Naive B cell (primary cell): Measurements from ENCODE around the gene KAT8. TPM values are rescaled to one million over a fixed set of nuclear protein-coding genes. Genes with fewer than 3 reads are reported as not detected.

Experiments
- ATAC-seq, 2 donors: fragments of 150-1000 bp; cut with Tn5 transposase; 2 replicates each; pipeline ENCODE4 v1.10.0; 2021; ENCODE audit warnings: low read depth in 2 of 2, mild to moderate bottlenecking in 2 of 2, moderate library complexity in 2 of 2
- DNase-seq: peaks from one replicate; pipeline ENCODE4 v3.0.0; 2022
- H3K27ac Mint-ChIP-seq, 6 donors: one replicate each; pipeline ENCODE4 v1.8.0; 2020 to 2022; ENCODE audit warnings: mild to moderate bottlenecking in 6 of 6, mixed read lengths in 6 of 6, moderate library complexity in 5 of 6, inconsistent platforms in 2 of 6
- H3K27me3 Mint-ChIP-seq, 3 donors: one replicate each; pipeline ENCODE4 v1.8.0; 2021 to 2022; ENCODE audit warnings: mixed read lengths in 3 of 3, mild to moderate bottlenecking in 1 of 3
- H3K36me3 Mint-ChIP-seq, 2 donors: one replicate each; pipeline ENCODE4 v1.8.0; 2020 to 2022; ENCODE audit warnings: mixed read lengths in 2 of 2, inconsistent platforms in 1 of 2, mild to moderate bottlenecking in 1 of 2
- H3K4me1 Mint-ChIP-seq, 3 donors: one replicate each; pipeline ENCODE4 v1.8.0; 2020 to 2022; ENCODE audit warnings: mixed read lengths in 3 of 3, inconsistent platforms in 1 of 3, mild to moderate bottlenecking in 1 of 3, moderate library complexity in 1 of 3
- H3K4me3 Mint-ChIP-seq, 8 donors: one replicate each; pipeline ENCODE4 v1.8.0; 2020 to 2022; ENCODE audit warnings: mild to moderate bottlenecking in 8 of 8, mixed read lengths in 8 of 8, moderate library complexity in 8 of 8, inconsistent platforms in 2 of 8
- H3K9me3 Mint-ChIP-seq, 7 donors: one replicate each; pipeline ENCODE4 v1.8.0; 2020 to 2022; ENCODE audit warnings: mixed read lengths in 7 of 7, mild to moderate bottlenecking in 5 of 7, inconsistent platforms in 2 of 7, moderate library complexity in 1 of 7
- polyA plus RNA-seq, 6 donors: library from polyadenylated mRNA; unstranded; fragments of 300-500 nt; fragmentation: Illumina TruSeq; gene quantifications; one replicate each; pipeline ENCODE4 v1.2.3, GENCODE V29; 2021; ENCODE audit warnings: low read depth in 6 of 6

The KAT8 gene
- 10 to 100 TPM; 39.0 to 68.1 (median 51.6) TPM for polyA plus RNA-seq

DNA sequence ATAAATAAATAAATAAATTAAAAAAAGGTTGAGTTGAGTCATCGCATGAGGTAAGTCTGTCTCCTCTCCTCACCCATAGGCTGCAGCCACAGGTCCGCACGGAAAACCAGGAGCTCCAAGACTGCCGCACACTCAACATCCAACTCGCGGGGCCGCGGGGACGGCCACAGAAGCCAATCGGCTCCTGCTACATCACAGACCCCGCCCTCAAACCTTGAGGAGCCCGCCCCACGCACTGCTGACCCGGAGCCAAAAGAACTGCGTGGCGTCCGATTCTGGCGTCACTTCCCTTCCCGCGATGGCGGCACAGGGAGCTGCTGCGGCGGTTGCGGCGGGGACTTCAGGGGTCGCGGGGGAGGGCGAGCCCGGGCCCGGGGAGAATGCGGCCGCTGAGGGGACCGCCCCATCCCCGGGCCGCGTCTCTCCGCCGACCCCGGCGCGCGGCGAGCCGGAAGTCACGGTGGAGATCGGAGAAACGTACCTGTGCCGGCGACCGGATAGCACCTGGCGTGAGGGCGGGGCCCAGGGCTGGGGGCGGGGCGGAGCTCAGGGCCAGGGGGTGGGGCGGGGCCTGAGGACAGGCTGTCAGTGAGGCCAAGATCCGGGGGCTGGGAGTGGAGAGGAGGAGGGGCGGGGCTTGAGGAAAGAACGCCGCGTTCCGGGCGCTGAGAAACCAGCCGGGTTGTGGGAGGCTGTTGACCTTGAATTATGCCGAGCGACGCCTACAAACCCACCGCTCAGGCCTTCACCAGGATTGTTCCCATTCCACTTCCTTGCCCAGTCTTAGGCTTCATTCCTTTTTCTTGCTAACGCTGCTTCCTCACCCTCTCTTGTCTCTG is at the start of gene KAT8:
TSS of gene KAT8 (plus strand) at position 281 of the 839 bp plus-strand sequence. CDS start at position 299, 18 bp downstream.
- peaks cover 10 to 36% (median 29%) of the 10 kb centered on the region in 3 donors for H3K4me1 Mint-ChIP-seq
- peak; percentile 91 to 93 for ATAC-seq

GRCh38 chr16:31071861-31072260 is 45.6 kb upstream of the KAT8 start:
- ATAC-seq = no peak
- DNase-seq = no peak
- H3K4me1 Mint-ChIP-seq = peaks cover 25 to 48% (median 43%) of the 10 kb centered on the region in 3 donors

More for the DNA sequence above, at the start of gene KAT8:
- H3K27me3 Mint-ChIP-seq = no peaks in the 10 kb centered on the region
- H3K27ac Mint-ChIP-seq = peak within 1 kb of the TSS; percentile 76 to 98 (median 96)
- H3K9me3 Mint-ChIP-seq = no peaks in the 10 kb centered on the region
- peak within 1 kb of the TSS; percentile 77 to 98 (median 94) for H3K4me3 Mint-ChIP-seq
- peaks cover 4 to 9% of the 10 kb centered on the region in 2 donors for H3K36me3 Mint-ChIP-seq
- DNase-seq = peak; percentile 96

GRCh38 chr16:31072540-31073141 is 44.8 kb upstream of the KAT8 start:
- DNase-seq = no peak
- Mint-ChIP-seq H3K9me3 (no peaks in the 10 kb centered on the region), H3K27me3 (no peaks in the 10 kb centered on the region)

More at GRCh38 chr16:31071861-31072260, 45.6 kb upstream of the KAT8 start:
- H3K36me3 Mint-ChIP-seq = no peaks in the 10 kb centered on the region
- no peaks in the 10 kb centered on the region for H3K27me3 Mint-ChIP-seq
- H3K4me3 Mint-ChIP-seq = peak overlapping the region; percentile 24 to 98 (median 93)
- no peaks in the 10 kb centered on the region for H3K9me3 Mint-ChIP-seq
- H3K27ac Mint-ChIP-seq = peak overlapping the region in 3 of 6 donors; percentile 53 to 98 (median 80)

GRCh38 chr16:31073142-31073969 is 44.1 kb upstream of the KAT8 start:
- Mint-ChIP-seq H3K4me1 (peaks cover 25 to 53% (median 50%) of the 10 kb centered on the region in 3 donors), H3K27ac (peak overlapping the region; percentile 96 to 99 (median 98)), H3K4me3 (peak overlapping the region; percentile 90 to 99 (median 97)), H3K27me3 (no peaks in the 10 kb centered on the region), H3K36me3 (peaks cover 0 to 8% of the 10 kb centered on the region in 2 donors), H3K9me3 (no peaks in the 10 kb centered on the region)
- DNase-seq = peak; percentile 78
- ATAC-seq = peak; percentile 51

More at GRCh38 chr16:31072540-31073141, 44.8 kb upstream of the KAT8 start:
- ATAC-seq = no peak
- H3K27ac Mint-ChIP-seq = peak overlapping the region; percentile 53 to 98 (median 94)
- H3K4me3 Mint-ChIP-seq = peak overlapping the region; percentile 90 to 98 (median 94)
- peaks cover 25 to 51% (median 43%) of the 10 kb centered on the region in 3 donors for H3K4me1 Mint-ChIP-seq
- peaks cover 0 to under 1% of the 10 kb centered on the region in 2 donors for H3K36me3 Mint-ChIP-seq

DNA sequence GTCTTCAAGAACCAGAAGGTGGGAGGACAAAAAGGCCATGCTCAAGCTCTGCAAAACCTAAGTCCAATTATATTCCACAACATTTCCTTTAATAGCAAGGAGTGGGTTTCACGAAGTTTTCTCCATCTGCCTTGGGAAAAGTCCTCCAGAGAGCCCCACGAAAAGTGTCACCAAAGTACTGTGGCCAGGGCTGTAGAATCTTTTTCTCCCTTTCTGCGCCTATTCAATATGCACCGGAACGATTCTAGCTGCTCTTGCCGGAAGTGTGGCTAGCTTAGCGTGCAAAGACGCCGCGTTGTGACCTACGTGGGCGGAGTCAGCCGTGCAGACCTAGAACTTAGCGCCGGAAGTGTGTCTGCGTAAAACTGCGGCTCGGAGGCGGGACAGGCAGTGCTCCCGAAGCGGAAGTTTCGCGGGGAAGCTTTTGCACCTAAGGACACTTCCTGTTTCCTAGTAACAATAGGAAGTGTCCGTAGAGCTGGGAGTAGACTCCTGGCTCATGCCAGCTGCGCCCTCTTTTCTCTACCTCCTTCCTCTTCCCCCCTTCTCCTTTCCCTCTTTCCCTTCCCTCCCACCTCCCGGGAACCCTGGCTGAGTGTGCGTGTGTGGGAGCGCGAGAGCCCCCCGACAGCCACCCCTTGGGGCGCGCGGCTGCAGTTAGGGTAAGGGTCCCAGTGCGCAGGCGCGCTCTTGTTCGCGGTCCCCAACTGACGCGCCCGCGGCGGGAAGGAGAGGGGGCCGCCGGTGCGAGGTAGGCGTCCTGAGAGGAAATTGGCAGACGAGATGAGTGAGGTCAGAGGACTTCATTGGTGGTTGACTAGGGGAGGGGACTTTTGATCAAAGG is 43.3 kb upstream of the KAT8 start, which contains the start of the genes ZNF646 and ZNF668:
TSS of gene ZNF646 (plus strand) at position 453 of the 844 bp plus-strand sequence. CDS start 1,903 bp downstream, outside the sequence.
TSS of gene ZNF668 (minus strand) at position 271 of the 844 bp plus-strand sequence. CDS start 9,781 bp downstream, outside the sequence.
- Mint-ChIP-seq H3K27ac (peak within 1 kb of the TSS; percentile 96 to 99 (median 98)), H3K4me1 (peaks cover 23 to 59% (median 48%) of the 10 kb centered on the region in 3 donors), H3K9me3 (no peaks in the 10 kb centered on the region), H3K36me3 (peaks cover 0 to 10% of the 10 kb centered on the region in 2 donors), H3K4me3 (peak within 1 kb of the TSS; percentile 90 to 99 (median 97)), H3K27me3 (no peaks in the 10 kb centered on the region)
- DNase-seq = peak; percentile 96
- peak; percentile 85 to 86 for ATAC-seq

DNA sequence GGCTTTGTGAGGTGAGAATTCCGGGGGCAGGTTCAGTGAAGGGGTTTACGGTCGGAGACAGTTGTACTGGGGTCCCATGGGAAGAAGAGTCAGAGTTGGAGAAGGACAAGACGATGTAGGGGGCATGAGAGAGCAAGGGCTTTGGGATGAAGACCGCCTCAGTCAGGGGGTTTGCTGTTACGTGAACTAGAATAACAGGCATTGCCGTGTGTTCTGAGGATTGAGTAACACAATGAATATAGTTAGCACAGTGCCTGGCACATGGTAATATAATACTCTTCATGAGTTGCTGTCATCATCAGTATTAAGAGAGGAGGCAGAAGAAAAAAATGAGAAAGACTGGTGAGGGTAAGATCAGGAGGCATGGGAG is 42.7 kb upstream of the KAT8 start:
- ATAC-seq = no peak
- H3K4me1 Mint-ChIP-seq = peaks cover 20 to 64% (median 45%) of the 10 kb centered on the region in 3 donors
- H3K4me3 Mint-ChIP-seq = peak overlapping the region; percentile 90 to 99 (median 96)
- H3K36me3 Mint-ChIP-seq = peaks cover 0 to 10% of the 10 kb centered on the region in 2 donors
- no peaks in the 10 kb centered on the region for H3K9me3 Mint-ChIP-seq
- no peak for DNase-seq
- peak overlapping the region; percentile 96 to 99 (median 98) for H3K27ac Mint-ChIP-seq
- H3K27me3 Mint-ChIP-seq = no peaks in the 10 kb centered on the region

GRCh38 chr16:31076319-31076718 is 41.1 kb upstream of the KAT8 start:
- Mint-ChIP-seq H3K9me3 (no peaks in the 10 kb centered on the region), H3K36me3 (peaks cover 0 to 10% of the 10 kb centered on the region in 2 donors), H3K4me1 (peaks cover 20 to 65% (median 49%) of the 10 kb centered on the region in 3 donors), H3K4me3 (peak overlapping the region in 5 of 8 donors; percentile 5 to 90 (median 40)), H3K27me3 (no peaks in the 10 kb centered on the region), H3K27ac (peak overlapping the region in 3 of 6 donors; percentile 47 to 78 (median 58))
- no peak for ATAC-seq
- DNase-seq = no peak

DNA sequence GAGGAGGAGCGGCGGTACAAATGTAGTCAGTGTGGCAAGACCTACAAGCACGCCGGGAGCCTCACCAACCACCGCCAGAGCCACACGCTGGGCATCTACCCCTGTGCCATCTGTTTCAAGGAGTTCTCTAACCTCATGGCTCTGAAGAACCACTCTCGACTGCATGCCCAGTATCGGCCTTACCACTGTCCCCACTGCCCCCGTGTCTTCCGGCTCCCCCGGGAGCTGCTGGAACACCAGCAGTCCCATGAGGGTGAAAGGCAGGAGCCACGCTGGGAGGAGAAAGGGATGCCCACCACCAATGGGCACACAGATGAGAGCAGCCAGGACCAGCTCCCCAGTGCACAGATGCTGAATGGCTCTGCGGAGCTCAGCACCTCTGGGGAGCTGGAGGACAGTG is 40.4 kb upstream of the KAT8 start:
- Mint-ChIP-seq H3K9me3 (no peaks in the 10 kb centered on the region), H3K4me3 (peak overlapping the region in 2 of 8 donors; percentile 3 to 27), H3K36me3 (peaks cover 0 to 10% of the 10 kb centered on the region in 2 donors), H3K4me1 (peaks cover 18 to 62% (median 48%) of the 10 kb centered on the region in 3 donors), H3K27me3 (no peaks in the 10 kb centered on the region), H3K27ac (peak overlapping the region in 1 of 6 donors; percentile 47)
- ATAC-seq (no peak), DNase-seq (no peak)

DNA sequence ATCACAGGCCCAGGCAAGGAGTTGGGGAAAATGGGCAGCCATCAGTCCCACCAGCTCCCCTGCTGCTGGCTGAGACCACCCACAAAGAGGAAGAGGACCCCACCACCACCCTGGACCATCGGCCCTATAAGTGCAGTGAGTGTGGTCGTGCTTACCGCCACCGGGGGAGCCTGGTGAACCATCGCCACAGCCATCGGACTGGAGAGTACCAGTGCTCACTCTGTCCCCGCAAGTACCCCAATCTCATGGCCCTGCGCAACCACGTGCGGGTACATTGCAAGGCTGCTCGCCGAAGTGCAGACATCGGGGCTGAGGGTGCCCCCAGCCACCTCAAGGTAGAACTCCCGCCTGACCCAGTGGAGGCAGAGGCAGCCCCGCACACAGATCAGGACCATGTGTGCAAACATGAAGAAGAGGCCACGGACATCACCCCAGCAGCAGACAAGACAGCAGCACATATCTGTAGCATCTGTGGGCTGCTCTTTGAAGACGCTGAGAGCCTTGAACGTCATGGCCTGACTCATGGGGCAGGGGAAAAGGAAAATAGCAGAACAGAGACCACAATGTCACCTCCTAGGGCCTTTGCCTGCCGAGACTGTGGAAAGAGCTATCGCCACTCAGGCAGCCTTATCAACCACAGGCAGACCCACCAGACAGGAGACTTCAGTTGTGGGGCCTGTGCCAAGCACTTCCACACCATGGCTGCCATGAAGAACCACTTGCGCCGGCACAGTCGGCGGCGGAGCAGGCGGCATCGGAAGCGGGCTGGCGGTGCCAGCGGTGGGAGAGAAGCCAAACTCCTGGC is 39.7 kb upstream of the KAT8 start:
- Mint-ChIP-seq H3K4me3 (peak overlapping the region in 1 of 8 donors; percentile 27), H3K27ac (peak overlapping the region in 2 of 6 donors; percentile 47 to 87), H3K27me3 (no peaks in the 10 kb centered on the region), H3K4me1 (peaks cover 15 to 59% (median 43%) of the 10 kb centered on the region in 3 donors), H3K36me3 (peaks cover 0 to 10% of the 10 kb centered on the region in 2 donors), H3K9me3 (no peaks in the 10 kb centered on the region)
- DNase-seq (no peak), ATAC-seq (no peak)

- Mint-ChIP-seq H3K36me3 (peaks cover 0 to 10% of the 10 kb centered on the region in 2 donors), H3K27ac (peak overlapping the region in 1 of 6 donors; percentile 87), H3K4me1 (peaks cover 14 to 56% (median 41%) of the 10 kb centered on the region in 3 donors), H3K27me3 (no peaks in the 10 kb centered on the region), H3K9me3 (no peaks in the 10 kb centered on the region), H3K4me3 (no peak overlapping the region)
- DNase-seq (no peak), ATAC-seq (no peak)
These were observed 38.7 kb upstream of the KAT8 start for GRCh38 chr16:31078597-31079341.
